HL-60 (cell line): ENCODE data around the gene HS3ST4.

Experiments used
- POLR2AphosphoS5 ChIP-seq: IDR thresholded peaks from 2 replicates; pipeline ENCODE4 v1.6.1; 2012; ENCODE audit warnings: low read depth
- TF ChIP-seq, protein P1 (sequence below): IDR thresholded peaks from one replicate; pipeline ENCODE4 v1.5.1; 2011; ENCODE audit warnings: low read length, control low read depth, inconsistent platforms; ENCODE audit not compliant: insufficient read depth

DNA sequence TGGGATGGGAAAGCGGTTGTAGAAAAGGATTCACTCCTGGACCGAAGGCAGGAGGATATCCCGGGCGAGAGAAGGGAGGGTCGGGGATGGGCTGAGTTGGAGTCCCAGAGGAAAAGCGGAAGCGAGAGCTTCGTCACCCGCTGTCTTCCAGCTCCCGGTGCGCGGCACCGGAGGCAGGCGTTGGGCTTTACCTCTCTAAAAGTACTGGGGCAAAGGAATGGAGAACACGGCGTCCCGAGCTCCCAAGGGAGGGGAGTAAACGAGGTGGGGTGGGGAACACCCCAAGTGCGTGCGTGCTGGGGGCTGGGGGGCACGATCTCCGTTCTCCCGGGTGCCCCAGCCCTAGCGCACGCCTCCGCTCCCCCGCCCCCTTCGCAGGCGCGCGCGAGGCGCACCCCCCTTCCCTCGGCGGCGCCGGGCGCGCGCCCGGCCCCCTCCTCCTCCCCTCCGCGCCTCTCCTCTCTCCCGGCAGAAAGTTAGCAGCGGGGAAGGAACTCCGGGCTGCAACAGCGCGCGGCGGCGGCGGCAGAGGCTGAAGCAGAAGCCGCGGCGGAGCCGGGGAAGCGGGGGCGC lies at the start of gene HS3ST4:
- no peak for TF ChIP-seq POLR2AphosphoS5
- TF ChIP-seq, protein P1, sequence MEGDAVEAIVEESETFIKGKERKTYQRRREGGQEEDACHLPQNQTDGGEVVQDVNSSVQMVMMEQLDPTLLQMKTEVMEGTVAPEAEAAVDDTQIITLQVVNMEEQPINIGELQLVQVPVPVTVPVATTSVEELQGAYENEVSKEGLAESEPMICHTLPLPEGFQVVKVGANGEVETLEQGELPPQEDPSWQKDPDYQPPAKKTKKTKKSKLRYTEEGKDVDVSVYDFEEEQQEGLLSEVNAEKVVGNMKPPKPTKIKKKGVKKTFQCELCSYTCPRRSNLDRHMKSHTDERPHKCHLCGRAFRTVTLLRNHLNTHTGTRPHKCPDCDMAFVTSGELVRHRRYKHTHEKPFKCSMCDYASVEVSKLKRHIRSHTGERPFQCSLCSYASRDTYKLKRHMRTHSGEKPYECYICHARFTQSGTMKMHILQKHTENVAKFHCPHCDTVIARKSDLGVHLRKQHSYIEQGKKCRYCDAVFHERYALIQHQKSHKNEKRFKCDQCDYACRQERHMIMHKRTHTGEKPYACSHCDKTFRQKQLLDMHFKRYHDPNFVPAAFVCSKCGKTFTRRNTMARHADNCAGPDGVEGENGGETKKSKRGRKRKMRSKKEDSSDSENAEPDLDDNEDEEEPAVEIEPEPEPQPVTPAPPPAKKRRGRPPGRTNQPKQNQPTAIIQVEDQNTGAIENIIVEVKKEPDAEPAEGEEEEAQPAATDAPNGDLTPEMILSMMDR: no peak
